ENCODE results near the gene FBXO3.

Gene FBXO3

DNA sequence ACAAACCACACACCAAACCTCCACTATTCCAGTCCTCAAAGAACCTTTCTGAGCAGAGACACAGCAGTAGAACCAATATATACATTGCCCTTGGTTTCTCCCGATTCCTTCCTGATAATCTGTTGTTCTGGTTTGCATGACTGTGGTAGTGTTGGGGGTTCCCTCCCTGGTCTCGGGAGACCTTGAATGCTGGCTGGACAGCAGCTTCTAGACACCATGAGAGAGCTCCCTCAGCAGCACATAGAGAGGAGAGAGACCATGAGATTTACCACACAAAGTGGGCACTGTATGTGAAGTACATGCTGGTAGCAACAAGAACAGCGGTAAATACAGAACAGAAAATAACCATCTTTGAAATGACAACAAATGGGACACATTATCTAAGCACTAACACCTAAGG lies 76.3 kb downstream of the FBXO3 start:
- Histone ChIP-seq H3K36me3 (replicated peaks) (no peaks in the 10 kb centered on the region), H3K27me3 (ENCODE audit: low read depth) (no peaks in the 10 kb centered on the region), H3K4me1 (peaks cover 7% of the 10 kb centered on the region), H3K4me3 (no peak overlapping the region), H3K9me3 (no peaks in the 10 kb centered on the region)
- in situ Hi-C loops (cut with MboI; ENCODE audit: low sequenced_read_pairs), result loop anchor here (25.0 kb wide), 1 partner anchor 536 kb away; the partner anchor contains the start of gene CSTF3
- no peak for DNase-seq (ENCODE audit: low spot score in 2 of 2)

DNA sequence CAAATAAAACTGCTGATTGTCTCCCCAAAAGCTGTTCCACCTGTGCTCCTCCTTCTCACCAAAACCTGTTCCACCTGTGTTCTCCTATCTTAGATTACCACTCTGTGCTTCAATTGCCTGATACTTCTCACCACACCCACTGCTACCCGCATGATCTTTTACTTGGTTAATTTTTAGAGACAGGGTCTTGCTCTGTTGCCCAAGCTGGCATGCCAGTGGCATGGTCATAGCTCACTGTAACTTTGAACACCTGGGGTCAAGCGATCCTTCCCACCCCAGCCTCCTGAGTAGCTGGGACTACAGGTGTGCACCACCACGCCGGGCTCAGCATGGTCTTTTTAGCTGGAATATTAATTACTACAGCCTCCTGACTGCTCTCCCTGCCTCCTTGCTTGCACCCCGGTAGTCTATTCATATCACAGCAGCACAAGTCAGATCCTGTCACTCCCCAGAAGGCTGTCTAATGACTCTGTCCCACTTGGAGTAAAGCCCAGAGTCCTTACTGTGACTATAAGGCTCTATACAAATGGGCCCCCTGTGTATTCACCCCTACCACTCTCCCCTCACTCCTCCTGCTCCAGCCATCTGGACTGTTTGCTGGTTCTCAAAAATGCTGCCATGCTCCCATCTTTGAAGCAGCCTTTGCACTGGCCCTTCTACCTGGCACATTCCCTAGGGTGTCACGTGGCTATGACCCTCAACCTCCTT lies 77.2 kb downstream of the FBXO3 start:
- no peaks in the 10 kb centered on the region for H3K27me3 ChIP-seq (ENCODE audit: low read depth)
- H3K36me3 ChIP-seq (replicated peaks), result no peaks in the 10 kb centered on the region
- H3K4me1 ChIP-seq, result peaks cover 16% of the 10 kb centered on the region
- H3K9me3 ChIP-seq, result no peaks in the 10 kb centered on the region
- H3K4me3 ChIP-seq, result no peak overlapping the region
- no peak for DNase-seq (ENCODE audit: low spot score in 2 of 2)
- in situ Hi-C loops (cut with MboI; ENCODE audit: low sequenced_read_pairs), result loop anchor here (25.0 kb wide), 1 partner anchor 535 kb away; the partner anchor contains the start of gene CSTF3

DNA sequence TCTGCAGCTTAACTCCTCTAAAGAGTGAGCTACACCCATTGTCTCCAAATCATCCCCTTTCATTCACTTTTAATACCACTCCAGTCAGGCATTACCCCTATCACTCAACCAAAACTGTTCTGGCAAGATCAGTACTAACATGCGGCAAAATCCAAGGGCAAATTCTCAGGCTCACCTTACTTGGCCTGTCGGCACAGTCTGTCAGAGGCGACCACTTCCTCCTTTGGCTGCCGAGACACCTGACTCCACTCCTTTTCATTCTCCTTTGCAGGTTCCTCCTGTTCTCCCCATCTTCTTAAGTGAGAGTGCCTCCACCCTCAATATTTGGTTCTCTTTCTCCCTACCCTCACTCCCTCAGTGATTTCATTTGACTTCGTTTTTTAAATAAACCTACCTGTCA lies 77.9 kb downstream of the FBXO3 start:
- Histone ChIP-seq H3K4me3 (no peak overlapping the region), H3K27me3 (ENCODE audit: low read depth) (no peaks in the 10 kb centered on the region), H3K9me3 (no peaks in the 10 kb centered on the region), H3K4me1 (peaks cover 20% of the 10 kb centered on the region), H3K36me3 (replicated peaks) (no peaks in the 10 kb centered on the region)
- DNase-seq (ENCODE audit: low spot score in 2 of 2), result no peak
- in situ Hi-C loops (cut with MboI; ENCODE audit: low sequenced_read_pairs), result loop anchor here (25.0 kb wide), 1 partner anchor 534 kb away; the partner anchor contains the start of gene CSTF3

DNA sequence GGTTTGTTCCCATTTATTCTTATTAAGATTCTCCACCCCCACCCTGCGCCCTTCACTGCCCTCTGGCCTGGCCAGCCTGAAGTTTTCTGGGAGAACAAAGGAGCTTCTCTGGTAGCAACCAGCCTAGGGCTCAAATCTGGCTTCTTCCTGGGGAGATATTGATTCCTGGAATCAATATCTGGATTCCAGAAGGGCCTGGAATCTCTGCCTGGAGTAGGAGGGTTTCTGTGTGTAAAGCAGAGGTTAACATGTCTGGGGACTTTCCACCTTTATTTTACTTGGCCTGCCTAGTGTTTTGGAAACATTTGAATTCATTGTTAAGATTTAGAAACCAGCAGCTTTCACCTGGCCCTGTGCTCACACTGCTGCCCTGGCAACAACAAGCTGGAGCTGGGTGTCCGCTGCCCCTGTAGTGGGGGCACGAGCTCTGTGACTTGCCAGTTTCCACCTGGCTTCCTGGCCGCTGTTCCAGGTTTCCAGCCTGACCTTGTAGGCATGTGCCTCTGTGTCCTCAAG lies 79.2 kb downstream of the FBXO3 start:
- Histone ChIP-seq H3K4me1 (peaks cover 18% of the 10 kb centered on the region), H3K27me3 (ENCODE audit: low read depth) (no peaks in the 10 kb centered on the region), H3K36me3 (replicated peaks) (no peaks in the 10 kb centered on the region), H3K4me3 (no peak overlapping the region), H3K9me3 (no peaks in the 10 kb centered on the region)
- in situ Hi-C loops (cut with MboI; ENCODE audit: low sequenced_read_pairs), result loop anchor here (25.0 kb wide), 1 partner anchor 533 kb away; the partner anchor contains the start of gene CSTF3
- DNase-seq (ENCODE audit: low spot score in 2 of 2), result no peak

DNA sequence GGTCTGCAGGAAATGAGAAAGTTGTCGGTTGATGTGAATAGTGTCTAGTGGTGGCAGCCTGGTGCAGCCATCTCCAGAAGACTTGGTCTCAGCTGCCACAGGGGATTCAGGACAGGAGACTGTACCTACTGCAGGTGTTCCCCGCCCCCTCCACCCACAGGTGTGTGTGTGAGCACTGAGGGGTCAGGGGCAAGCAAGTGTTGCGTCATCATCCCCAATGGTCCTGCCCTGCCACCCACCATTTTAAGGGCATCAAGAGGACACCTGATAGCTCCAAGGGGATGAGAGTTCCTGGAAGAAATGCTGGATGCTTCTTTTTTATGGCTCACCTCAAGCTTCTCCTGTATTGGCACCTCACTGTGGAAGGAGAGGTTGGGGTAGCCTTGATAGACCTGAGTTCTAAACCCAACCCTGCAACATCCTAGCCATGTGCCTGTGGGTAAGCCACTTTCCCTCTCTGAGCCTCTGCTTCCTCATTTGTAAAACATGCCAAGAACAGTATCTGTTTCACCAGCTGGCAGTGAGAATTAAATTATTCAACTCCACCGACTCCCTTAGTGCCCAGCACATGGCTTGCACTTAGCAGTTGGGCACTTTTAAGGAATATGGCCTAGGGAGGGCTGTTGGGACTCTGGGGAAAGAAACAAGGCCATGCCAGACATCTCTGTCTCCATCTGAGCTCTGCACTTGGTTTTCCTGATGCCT lies 79.8 kb downstream of the FBXO3 start:
- H3K27me3 ChIP-seq (ENCODE audit: low read depth), result no peaks in the 10 kb centered on the region
- no peak overlapping the region for H3K4me3 ChIP-seq
- peaks cover 21% of the 10 kb centered on the region for H3K4me1 ChIP-seq
- DNase-seq (ENCODE audit: low spot score in 2 of 2), result no peak
- no peaks in the 10 kb centered on the region for H3K36me3 ChIP-seq (replicated peaks)
- H3K9me3 ChIP-seq, result no peaks in the 10 kb centered on the region
- in situ Hi-C loops (cut with MboI; ENCODE audit: low sequenced_read_pairs), result loop anchor here (25.0 kb wide), 1 partner anchor 532 kb away; the partner anchor contains the start of gene CSTF3

DNA sequence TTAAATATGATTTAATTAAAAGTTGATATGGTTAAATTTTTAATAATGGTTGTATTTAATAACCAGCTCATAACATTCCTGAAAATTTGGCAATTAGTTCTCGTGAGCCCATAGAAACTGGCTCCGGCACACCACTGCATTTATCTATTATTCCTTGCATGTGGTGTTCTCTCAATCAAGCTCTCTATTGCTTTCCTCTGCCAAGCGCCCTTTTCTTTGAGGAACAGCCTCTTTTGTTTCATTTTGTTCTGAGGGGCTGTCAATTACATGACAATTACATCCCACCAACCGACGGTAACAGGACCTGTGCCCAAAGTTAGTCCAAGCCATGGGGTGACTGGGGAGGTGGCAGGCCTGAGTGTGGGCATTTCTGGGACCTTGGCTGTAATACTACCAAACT lies 81.8 kb downstream of the FBXO3 start:
- Histone ChIP-seq H3K4me3 (no peak overlapping the region), H3K36me3 (replicated peaks) (no peaks in the 10 kb centered on the region), H3K9me3 (no peaks in the 10 kb centered on the region), H3K4me1 (peaks cover 23% of the 10 kb centered on the region), H3K27me3 (ENCODE audit: low read depth) (no peaks in the 10 kb centered on the region)
- in situ Hi-C loops (cut with MboI; ENCODE audit: low sequenced_read_pairs), result loop anchor here (25.0 kb wide), 1 partner anchor 530 kb away; the partner anchor contains the start of gene CSTF3
- no peak for DNase-seq (ENCODE audit: low spot score in 2 of 2)

DNA sequence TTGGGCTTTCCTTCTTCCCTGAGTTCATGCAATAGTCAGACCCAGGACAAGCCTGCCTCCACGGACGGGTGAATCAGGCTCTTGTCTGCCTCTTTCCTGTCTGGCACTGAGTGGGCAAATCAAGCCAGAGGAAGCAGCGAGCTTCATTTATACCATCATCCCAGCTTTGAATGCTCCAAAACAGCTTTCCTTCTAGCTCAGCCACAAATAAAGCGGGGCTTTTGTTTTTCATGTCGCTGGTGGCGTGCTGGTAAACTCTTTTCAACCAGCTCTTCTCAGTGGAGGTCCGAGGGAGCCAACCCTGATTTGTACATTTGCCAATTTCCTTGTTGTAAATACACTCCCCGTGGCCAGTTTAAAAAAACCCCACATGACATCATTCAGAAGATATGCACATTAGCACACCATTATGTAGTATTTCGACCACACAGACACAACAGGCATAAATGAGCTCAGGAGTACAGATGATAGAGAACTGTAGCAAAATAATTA lies 82.3 kb downstream of the FBXO3 start:
- in situ Hi-C loops (cut with MboI; ENCODE audit: low sequenced_read_pairs), result loop anchor here (25.0 kb wide), 1 partner anchor 530 kb away; the partner anchor contains the start of gene CSTF3
- Histone ChIP-seq H3K36me3 (replicated peaks) (no peaks in the 10 kb centered on the region), H3K27me3 (ENCODE audit: low read depth) (no peaks in the 10 kb centered on the region), H3K4me3 (no peak overlapping the region), H3K9me3 (no peaks in the 10 kb centered on the region), H3K4me1 (peaks cover 25% of the 10 kb centered on the region)
- no peak for DNase-seq (ENCODE audit: low spot score in 2 of 2)

DNA sequence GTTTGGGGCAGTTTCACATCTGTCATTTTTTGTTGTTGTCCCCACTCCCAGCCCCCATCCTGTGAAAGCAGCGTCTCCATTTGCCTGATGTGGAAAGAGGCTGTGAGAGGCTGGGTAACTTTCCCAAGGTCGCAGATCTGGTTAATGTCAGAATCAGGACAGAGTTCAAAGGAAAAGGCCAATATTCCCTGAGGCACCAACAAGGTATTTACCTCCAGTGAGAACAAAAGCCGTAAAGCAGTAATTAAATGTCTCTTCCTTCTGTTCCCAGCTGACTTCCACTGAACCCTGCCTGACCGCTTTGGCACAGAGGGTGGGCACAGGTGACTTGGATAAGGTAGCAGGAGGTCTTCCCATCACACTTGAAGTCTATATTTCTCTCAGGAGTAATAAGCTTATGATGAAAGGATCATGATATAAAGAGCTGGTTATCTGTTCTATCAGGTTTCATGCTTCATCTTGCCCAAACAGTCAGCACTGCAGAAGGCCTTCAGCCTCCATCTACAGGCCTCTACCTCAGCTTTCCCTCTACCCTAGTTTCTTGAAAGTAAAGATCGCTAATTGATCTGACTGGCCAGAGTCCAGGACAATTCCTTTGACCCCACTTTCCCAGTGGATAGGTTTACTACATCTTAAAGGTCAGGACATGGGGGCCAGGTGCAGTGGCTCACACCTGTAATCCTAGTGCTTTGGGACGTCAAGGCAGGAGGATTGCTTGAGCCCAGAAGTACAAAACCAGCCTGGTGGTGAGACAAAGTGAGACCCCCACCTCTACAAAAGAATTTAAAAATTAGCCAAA lies 83.1 kb downstream of the FBXO3 start:
- no peaks in the 10 kb centered on the region for H3K27me3 ChIP-seq (ENCODE audit: low read depth)
- H3K4me3 ChIP-seq, result no peak overlapping the region
- no peaks in the 10 kb centered on the region for H3K9me3 ChIP-seq
- peaks cover 25% of the 10 kb centered on the region for H3K4me1 ChIP-seq
- DNase-seq (ENCODE audit: low spot score in 2 of 2), result no peak
- in situ Hi-C loops (cut with MboI; ENCODE audit: low sequenced_read_pairs), result loop anchor here (25.0 kb wide), 1 partner anchor 529 kb away; the partner anchor contains the start of gene CSTF3
- no peaks in the 10 kb centered on the region for H3K36me3 ChIP-seq (replicated peaks)
